ENCODE measurements around the gene PNPLA3.

Gene PNPLA3

DNA sequence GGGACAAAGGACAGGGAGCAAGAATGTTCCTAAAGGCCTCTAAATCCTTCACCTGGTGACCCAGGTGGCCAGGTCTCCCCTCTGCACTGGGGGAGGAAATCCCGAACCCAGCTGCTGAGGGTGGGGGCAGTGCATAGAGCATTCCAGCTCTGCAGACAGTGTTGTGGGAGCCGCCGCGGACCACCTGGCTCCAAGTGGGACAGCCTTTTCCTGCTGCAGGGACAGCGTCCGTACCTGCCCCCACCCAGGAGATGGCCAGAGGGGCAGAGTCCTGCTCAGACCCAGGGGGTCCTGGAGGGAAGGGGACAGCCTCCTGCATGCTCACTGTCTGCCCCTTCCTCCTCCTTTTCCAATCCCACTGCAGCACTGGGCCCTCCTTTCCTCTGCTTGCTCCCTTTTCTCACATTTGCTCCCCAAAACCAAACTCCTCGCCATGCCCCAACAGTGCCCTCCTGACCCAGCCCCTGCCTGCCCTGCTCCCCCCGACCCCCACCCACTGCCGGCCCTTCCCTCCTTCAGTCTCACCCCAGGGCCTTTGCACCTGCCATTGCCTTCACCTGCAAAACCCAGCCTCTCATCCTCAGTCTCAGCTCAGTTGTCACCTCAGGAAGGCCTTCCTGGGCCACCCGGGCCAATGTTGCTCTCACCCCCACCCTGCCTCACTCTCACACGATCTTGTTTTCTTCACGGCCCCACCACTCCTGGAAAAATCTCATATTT is 44.6 kb upstream of the PNPLA3 start:
- Histone ChIP-seq H3K4me3 (IDR thresholded peaks at IDR 0.05; ENCODE audit: insufficient read depth, low read depth, low read length) (no peak overlapping the region), H3K4me2 (no peak overlapping the region), H3K27ac (no peak overlapping the region), H2AFZ (ENCODE audit: low read depth) (no peak overlapping the region), H3K36me3 (ENCODE audit: insufficient read depth) (no peaks in the 10 kb centered on the region), H3K27me3 (ENCODE audit: insufficient read depth, low read depth) (peaks cover 4% of the 10 kb centered on the region; the same call in 1 of the 2 replicates), H3K4me1 (ENCODE audit: low read depth, poor library complexity, severe bottlenecking) (no peaks in the 10 kb centered on the region), H3K79me2 (ENCODE audit: insufficient read depth, low read depth) (no peaks in the 10 kb centered on the region), H4K20me1 (ENCODE audit: insufficient read depth) (no peaks in the 10 kb centered on the region), H3K9ac (no peak overlapping the region)
- TF ChIP-seq, protein P1, sequence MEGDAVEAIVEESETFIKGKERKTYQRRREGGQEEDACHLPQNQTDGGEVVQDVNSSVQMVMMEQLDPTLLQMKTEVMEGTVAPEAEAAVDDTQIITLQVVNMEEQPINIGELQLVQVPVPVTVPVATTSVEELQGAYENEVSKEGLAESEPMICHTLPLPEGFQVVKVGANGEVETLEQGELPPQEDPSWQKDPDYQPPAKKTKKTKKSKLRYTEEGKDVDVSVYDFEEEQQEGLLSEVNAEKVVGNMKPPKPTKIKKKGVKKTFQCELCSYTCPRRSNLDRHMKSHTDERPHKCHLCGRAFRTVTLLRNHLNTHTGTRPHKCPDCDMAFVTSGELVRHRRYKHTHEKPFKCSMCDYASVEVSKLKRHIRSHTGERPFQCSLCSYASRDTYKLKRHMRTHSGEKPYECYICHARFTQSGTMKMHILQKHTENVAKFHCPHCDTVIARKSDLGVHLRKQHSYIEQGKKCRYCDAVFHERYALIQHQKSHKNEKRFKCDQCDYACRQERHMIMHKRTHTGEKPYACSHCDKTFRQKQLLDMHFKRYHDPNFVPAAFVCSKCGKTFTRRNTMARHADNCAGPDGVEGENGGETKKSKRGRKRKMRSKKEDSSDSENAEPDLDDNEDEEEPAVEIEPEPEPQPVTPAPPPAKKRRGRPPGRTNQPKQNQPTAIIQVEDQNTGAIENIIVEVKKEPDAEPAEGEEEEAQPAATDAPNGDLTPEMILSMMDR (conservative IDR thresholded peaks at IDR 0.05; ENCODE audit: low read depth, low read length), result no peak

DNA sequence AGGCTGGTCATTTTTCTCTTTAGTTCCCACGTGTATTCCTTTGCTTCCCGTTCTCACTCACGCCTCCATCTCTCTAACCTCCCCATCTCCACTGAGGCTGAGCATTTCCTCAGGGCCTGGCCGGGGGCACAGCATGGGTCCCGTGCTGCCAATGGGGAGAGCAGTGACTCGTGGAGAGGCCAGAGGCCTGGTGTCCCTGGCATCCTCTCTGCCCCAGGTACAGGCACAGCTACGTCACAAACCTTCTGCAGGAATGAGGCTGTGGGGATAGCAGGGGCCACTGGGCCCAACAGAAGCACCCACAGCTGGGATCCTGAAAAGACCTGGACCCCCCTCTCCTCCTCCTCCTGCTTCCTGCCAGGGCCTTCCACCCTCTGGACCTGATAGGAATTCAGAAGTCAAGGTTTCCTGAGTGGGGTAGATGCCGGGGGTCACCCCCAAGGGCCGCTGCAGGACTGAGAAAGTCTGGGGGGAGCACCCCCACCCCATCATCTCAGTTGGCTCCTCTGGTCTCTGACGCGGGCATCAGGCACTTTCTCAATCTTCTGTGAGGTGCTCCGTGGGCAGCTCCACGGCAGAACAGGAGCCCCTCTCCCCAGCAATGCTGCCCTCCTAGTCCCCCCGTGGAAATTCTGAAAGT is 43.6 kb upstream of the PNPLA3 start:
- Histone ChIP-seq H3K4me3 (IDR thresholded peaks at IDR 0.05; ENCODE audit: insufficient read depth, low read depth, low read length) (no peak overlapping the region), H3K27me3 (ENCODE audit: insufficient read depth, low read depth) (peaks cover 4% of the 10 kb centered on the region; the same call in 1 of the 2 replicates), H2AFZ (ENCODE audit: low read depth) (no peak overlapping the region), H3K4me2 (no peak overlapping the region), H3K4me1 (ENCODE audit: low read depth, poor library complexity, severe bottlenecking) (peaks cover 5% of the 10 kb centered on the region), H4K20me1 (ENCODE audit: insufficient read depth) (no peaks in the 10 kb centered on the region), H3K79me2 (ENCODE audit: insufficient read depth, low read depth) (no peaks in the 10 kb centered on the region), H3K36me3 (ENCODE audit: insufficient read depth) (no peaks in the 10 kb centered on the region), H3K9ac (no peak overlapping the region), H3K27ac (no peak overlapping the region)
- TF ChIP-seq, protein P1 (conservative IDR thresholded peaks at IDR 0.05; ENCODE audit: low read depth, low read length), result no peak

DNA sequence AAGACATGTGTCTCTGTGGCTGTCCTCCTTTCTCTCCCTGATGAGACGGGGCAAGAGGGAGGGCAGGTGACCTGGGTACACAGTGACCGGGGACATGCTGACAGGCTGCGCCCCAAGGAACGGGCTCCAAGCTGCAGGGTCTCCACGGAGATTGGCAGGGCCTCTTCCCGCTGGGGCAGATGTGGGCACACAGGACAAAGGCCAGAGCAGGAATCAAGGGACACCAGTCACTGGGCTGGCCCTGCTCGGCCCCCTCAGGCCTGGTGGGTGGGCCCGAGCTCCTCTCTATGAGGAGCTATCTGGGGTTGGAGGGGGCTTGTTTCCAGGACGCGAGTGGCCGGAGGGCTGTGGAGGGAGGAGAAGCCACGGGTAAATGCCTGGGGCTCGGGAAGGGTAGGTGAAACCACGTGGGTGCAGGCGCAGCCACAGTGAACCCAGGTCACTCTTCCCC is 43.0 kb upstream of the PNPLA3 start:
- H3K4me1 ChIP-seq (ENCODE audit: low read depth, poor library complexity, severe bottlenecking), result peaks cover 5% of the 10 kb centered on the region

DNA sequence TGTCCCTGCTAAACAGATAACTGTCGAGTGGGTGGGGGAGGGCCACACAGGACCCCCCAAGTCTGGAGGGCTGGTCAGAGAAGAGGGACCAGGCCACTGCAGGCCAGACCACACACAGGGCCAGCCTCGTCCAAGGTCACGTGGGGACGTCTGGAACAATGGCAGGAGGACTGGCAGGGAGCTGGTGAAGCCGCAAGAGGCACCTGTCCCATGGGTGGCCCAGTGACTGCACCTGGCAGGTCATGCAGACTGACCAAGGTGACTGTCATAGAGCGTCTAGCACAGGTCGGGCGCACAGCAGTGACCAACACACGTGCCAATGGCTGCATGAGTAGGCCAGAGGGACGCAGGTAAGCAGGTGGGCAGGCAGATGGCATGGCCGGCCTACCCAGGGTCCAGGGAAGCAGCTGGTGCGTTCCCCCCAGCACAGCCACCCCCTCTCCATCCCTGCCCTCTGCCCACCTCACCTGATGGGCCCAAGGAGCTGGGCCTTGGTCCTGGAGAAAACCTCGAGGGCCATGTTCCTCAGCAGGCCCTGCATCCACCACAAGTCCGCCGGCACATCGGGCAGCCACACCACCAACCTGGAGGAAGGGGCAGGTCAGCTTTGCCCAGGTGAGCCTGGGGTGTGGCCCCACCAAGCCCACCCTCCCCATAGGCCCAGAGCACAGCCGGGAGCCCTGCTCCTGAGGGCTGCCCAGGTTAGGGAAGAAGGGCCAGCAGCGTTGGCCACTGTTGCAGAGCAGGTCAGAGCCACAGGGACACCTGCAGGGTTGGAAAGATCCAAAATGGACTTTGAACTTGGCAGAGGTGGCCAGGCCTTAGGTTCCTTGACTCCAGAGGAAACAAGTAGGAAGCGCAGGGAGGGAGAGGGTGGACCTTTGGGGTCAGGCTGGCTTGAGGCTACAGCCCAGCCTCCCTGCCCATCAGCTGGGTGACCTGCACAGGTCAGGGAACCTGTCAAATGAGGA is 42.2 kb upstream of the PNPLA3 start:
- H3K4me2 ChIP-seq, result no peak overlapping the region
- peaks cover 5% of the 10 kb centered on the region for H3K4me1 ChIP-seq (ENCODE audit: low read depth, poor library complexity, severe bottlenecking)
- H3K9ac ChIP-seq, result no peak overlapping the region
- H3K4me3 ChIP-seq (IDR thresholded peaks at IDR 0.05; ENCODE audit: insufficient read depth, low read depth, low read length), result no peak overlapping the region
- peaks cover 4% of the 10 kb centered on the region; the same call in 1 of the 2 replicates for H3K27me3 ChIP-seq (ENCODE audit: insufficient read depth, low read depth)
- no peaks in the 10 kb centered on the region for H3K79me2 ChIP-seq (ENCODE audit: insufficient read depth, low read depth)
- no peaks in the 10 kb centered on the region for H4K20me1 ChIP-seq (ENCODE audit: insufficient read depth)
- no peak overlapping the region for H2AFZ ChIP-seq (ENCODE audit: low read depth)
- no peak overlapping the region for H3K27ac ChIP-seq
- TF ChIP-seq, protein P1 (conservative IDR thresholded peaks at IDR 0.05; ENCODE audit: low read depth, low read length), result no peak
- no peaks in the 10 kb centered on the region for H3K36me3 ChIP-seq (ENCODE audit: insufficient read depth)

More for the DNA sequence above, 43.0 kb upstream of the PNPLA3 start:
- no peaks in the 10 kb centered on the region for H4K20me1 ChIP-seq (ENCODE audit: insufficient read depth)
- TF ChIP-seq, protein P1 (conservative IDR thresholded peaks at IDR 0.05; ENCODE audit: low read depth, low read length), result no peak
- H3K27ac ChIP-seq, result no peak overlapping the region
- H3K4me3 ChIP-seq (IDR thresholded peaks at IDR 0.05; ENCODE audit: insufficient read depth, low read depth, low read length), result no peak overlapping the region
- no peak overlapping the region for H2AFZ ChIP-seq (ENCODE audit: low read depth)
- peaks cover 3% of the 10 kb centered on the region; the same call in 1 of the 2 replicates for H3K27me3 ChIP-seq (ENCODE audit: insufficient read depth, low read depth)
- H3K9ac ChIP-seq, result no peak overlapping the region
- no peaks in the 10 kb centered on the region for H3K36me3 ChIP-seq (ENCODE audit: insufficient read depth)
- H3K79me2 ChIP-seq (ENCODE audit: insufficient read depth, low read depth), result no peaks in the 10 kb centered on the region
- no peak overlapping the region for H3K4me2 ChIP-seq
